ENCODE data around the gene P3R3URF.

P3R3URF gene

DNA sequence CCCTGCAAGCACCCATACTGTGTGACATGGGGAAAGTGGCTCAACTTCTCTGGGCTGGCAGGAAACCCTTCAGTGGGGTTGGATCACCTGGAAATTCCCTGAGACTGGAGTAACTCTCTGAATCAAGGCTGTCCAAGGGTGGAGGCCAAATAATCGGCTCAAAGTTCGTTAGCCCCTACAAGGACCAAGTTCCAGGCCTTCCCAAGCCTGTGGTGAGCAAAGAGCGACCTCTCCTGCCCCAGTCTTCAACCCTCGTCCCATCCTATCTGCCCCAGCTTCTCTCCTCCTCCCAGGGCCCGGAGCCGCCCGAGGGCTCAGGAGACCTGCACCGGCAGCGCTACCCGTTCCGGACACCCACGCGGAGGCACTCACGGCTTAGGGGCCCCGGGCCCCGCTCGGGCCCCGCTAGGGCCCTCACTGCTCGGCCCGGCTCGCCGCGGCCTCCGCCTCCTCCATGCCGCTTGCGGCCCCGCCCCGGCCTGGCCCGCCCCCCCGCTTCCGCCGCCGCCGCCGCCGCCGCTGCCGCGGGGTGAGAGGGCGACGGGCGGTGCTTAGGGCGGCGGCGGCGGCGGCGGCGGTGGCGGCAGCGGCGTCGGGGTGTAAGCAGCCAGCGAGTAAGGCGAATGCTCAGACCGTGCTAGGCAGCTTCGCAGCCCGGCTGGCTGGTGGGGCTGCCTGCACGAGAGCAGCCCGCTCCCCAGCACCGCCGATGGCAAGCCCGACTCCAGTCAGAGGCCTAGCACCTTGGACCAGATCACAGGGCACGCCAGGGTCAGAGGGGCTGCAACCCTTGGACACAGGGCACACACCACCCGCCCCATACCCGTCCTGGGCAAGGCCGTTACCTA, 21.9 kb upstream of the P3R3URF start, which contains the start of gene POMGNT1 (continued):
- TF ChIP-seq SP2 (tag by site-specific recombination; IDR thresholded peaks at IDR 0.05): peak; percentile 24; the same call in 1 of the 2 replicates
- TF ChIP-seq, protein P1, sequence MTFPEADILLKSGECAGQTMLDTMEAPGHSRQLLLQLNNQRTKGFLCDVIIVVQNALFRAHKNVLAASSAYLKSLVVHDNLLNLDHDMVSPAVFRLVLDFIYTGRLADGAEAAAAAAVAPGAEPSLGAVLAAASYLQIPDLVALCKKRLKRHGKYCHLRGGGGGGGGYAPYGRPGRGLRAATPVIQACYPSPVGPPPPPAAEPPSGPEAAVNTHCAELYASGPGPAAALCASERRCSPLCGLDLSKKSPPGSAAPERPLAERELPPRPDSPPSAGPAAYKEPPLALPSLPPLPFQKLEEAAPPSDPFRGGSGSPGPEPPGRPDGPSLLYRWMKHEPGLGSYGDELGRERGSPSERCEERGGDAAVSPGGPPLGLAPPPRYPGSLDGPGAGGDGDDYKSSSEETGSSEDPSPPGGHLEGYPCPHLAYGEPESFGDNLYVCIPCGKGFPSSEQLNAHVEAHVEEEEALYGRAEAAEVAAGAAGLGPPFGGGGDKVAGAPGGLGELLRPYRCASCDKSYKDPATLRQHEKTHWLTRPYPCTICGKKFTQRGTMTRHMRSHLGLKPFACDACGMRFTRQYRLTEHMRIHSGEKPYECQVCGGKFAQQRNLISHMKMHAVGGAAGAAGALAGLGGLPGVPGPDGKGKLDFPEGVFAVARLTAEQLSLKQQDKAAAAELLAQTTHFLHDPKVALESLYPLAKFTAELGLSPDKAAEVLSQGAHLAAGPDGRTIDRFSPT (tag by site-specific recombination; IDR thresholded peaks at IDR 0.05): peak; percentile 43; the same call in 1 of the 2 replicates
- no peak for TF ChIP-seq ZNF341 (tag by site-specific recombination; IDR thresholded peaks at IDR 0.05; ENCODE audit: low read depth)
- 0 out of 2 replicates have a peak, but pooled peaks have one; percentile 26 for TF ChIP-seq ZNF560 (tag by site-specific recombination; IDR thresholded peaks at IDR 0.05; ENCODE audit: borderline replicate concordance)
- TF ChIP-seq YY1 (tag by site-specific recombination; IDR thresholded peaks at IDR 0.05): peak; percentile 41; the same call in 1 of the 2 replicates
- peak; percentile 85; the same call in 1 of the 2 replicates for TF ChIP-seq ZBTB20 (tag by site-specific recombination; IDR thresholded peaks at IDR 0.05)
- no peak for TF ChIP-seq PRDM1 (tag by site-specific recombination; IDR thresholded peaks at IDR 0.05)
- TF ChIP-seq ZNF501 (tag by site-specific recombination; IDR thresholded peaks at IDR 0.05): 0 out of 2 replicates have a peak, but pooled peaks have one; percentile 6
- peak; percentile 79 for TF ChIP-seq ZNF335 (tag by site-specific recombination; conservative IDR thresholded peaks at IDR 0.05)
- TF ChIP-seq ZNF623 (tag by site-specific recombination; IDR thresholded peaks at IDR 0.05): no peak; the same call in none of the 2 replicates
- TF ChIP-seq ZSCAN30 (tag by site-specific recombination; IDR thresholded peaks at IDR 0.05): 0 out of 2 replicates have a peak, but pooled peaks have one; percentile 10
- TF ChIP-seq, protein P2, sequence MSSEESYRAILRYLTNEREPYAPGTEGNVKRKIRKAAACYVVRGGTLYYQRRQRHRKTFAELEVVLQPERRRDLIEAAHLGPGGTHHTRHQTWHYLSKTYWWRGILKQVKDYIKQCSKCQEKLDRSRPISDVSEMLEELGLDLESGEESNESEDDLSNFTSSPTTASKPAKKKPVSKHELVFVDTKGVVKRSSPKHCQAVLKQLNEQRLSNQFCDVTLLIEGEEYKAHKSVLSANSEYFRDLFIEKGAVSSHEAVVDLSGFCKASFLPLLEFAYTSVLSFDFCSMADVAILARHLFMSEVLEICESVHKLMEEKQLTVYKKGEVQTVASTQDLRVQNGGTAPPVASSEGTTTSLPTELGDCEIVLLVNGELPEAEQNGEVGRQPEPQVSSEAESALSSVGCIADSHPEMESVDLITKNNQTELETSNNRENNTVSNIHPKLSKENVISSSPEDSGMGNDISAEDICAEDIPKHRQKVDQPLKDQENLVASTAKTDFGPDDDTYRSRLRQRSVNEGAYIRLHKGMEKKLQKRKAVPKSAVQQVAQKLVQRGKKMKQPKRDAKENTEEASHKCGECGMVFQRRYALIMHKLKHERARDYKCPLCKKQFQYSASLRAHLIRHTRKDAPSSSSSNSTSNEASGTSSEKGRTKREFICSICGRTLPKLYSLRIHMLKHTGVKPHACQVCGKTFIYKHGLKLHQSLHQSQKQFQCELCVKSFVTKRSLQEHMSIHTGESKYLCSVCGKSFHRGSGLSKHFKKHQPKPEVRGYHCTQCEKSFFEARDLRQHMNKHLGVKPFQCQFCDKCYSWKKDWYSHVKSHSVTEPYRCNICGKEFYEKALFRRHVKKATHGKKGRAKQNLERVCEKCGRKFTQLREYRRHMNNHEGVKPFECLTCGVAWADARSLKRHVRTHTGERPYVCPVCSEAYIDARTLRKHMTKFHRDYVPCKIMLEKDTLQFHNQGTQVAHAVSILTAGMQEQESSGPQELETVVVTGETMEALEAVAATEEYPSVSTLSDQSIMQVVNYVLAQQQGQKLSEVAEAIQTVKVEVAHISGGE (tag by site-specific recombination; conservative IDR thresholded peaks at IDR 0.05; ENCODE audit: low read depth): 0 out of 2 replicates have a peak, but pooled peaks have one; percentile 28
- TF ChIP-seq, protein P3, sequence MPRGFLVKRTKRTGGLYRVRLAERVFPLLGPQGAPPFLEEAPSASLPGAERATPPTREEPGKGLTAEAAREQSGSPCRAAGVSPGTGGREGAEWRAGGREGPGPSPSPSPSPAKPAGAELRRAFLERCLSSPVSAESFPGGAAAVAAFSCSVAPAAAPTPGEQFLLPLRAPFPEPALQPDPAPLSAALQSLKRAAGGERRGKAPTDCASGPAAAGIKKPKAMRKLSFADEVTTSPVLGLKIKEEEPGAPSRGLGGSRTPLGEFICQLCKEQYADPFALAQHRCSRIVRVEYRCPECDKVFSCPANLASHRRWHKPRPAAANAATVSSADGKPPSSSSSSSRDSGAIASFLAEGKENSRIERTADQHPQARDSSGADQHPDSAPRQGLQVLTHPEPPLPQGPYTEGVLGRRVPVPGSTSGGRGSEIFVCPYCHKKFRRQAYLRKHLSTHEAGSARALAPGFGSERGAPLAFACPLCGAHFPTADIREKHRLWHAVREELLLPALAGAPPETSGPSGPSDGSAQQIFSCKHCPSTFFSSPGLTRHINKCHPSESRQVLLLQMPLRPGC (tag by site-specific recombination; IDR thresholded peaks at IDR 0.05): no peak
- TF ChIP-seq BCL11B (tag by site-specific recombination; IDR thresholded peaks at IDR 0.05; ENCODE audit: low read depth): peak; percentile 27; the same call in 1 of the 2 replicates
- peak; percentile 35; the same call in 1 of the 2 replicates for TF ChIP-seq KLF9 (tag by site-specific recombination; IDR thresholded peaks at IDR 0.05; ENCODE audit: low read depth)
- TF ChIP-seq WT1 (tag by site-specific recombination; IDR thresholded peaks at IDR 0.05): no peak
- peak; percentile 14; the same call in 1 of the 2 replicates for TF ChIP-seq ZBTB17 (tag by site-specific recombination; IDR thresholded peaks at IDR 0.05)
- TF ChIP-seq REPIN1 (tag by site-specific recombination; IDR thresholded peaks at IDR 0.05; ENCODE audit: low read depth): 0 out of 2 replicates have a peak, but pooled peaks have one; percentile 18
- TF ChIP-seq KLF8 (tag by site-specific recombination; IDR thresholded peaks at IDR 0.05): 0 out of 2 replicates have a peak, but pooled peaks have one; percentile 12
- peak; percentile 62; the same call in 1 of the 2 replicates for TF ChIP-seq ZBTB8A (tag by site-specific recombination; IDR thresholded peaks at IDR 0.05)
- TF ChIP-seq ZNF624 (tag by site-specific recombination; IDR thresholded peaks at IDR 0.05): no peak
- peak; percentile 33; the same call in 1 of the 2 replicates for TF ChIP-seq ZNF843 (tag by site-specific recombination; IDR thresholded peaks at IDR 0.05)
- peak; percentile 25; the same call in 1 of the 2 replicates for TF ChIP-seq ZSCAN16 (tag by site-specific recombination; IDR thresholded peaks at IDR 0.05)
- 0 out of 2 replicates have a peak, but pooled peaks have one; percentile 10 for TF ChIP-seq ZNF792 (tag by site-specific recombination; IDR thresholded peaks at IDR 0.05)
- peak; percentile 15; the same call in 1 of the 2 replicates for TF ChIP-seq EGR2 (tag by site-specific recombination; IDR thresholded peaks at IDR 0.05; ENCODE audit: low read depth)
- TF ChIP-seq, protein P4, sequence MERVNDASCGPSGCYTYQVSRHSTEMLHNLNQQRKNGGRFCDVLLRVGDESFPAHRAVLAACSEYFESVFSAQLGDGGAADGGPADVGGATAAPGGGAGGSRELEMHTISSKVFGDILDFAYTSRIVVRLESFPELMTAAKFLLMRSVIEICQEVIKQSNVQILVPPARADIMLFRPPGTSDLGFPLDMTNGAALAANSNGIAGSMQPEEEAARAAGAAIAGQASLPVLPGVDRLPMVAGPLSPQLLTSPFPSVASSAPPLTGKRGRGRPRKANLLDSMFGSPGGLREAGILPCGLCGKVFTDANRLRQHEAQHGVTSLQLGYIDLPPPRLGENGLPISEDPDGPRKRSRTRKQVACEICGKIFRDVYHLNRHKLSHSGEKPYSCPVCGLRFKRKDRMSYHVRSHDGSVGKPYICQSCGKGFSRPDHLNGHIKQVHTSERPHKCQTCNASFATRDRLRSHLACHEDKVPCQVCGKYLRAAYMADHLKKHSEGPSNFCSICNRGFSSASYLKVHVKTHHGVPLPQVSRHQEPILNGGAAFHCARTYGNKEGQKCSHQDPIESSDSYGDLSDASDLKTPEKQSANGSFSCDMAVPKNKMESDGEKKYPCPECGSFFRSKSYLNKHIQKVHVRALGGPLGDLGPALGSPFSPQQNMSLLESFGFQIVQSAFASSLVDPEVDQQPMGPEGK (tag by site-specific recombination; IDR thresholded peaks at IDR 0.05): peak; percentile 24; the same call in 1 of the 2 replicates
- TF ChIP-seq ZNF837 (tag by site-specific recombination; IDR thresholded peaks at IDR 0.05): 0 out of 2 replicates have a peak, but pooled peaks have one; percentile 48
